Ovary (tissue), 9 donors: Measurements from ENCODE around the gene NELFB. TPM values are rescaled to one million over a fixed set of nuclear protein-coding genes. Genes with fewer than 3 reads are reported as not detected.

Source experiments
- DNase-seq, 5 donors: peaks; one replicate each; pipeline ENCODE4 v3.0.0-alpha.2; 2019 to 2020
- H3K27ac ChIP-seq, 2 donors: fragments of 200-600 bp; one replicate each; pipeline versions ENCODE4 v1.5.1 to v1.8.0; 2019 to 2022
- H3K27me3 ChIP-seq: fragments of 200-600 bp; one replicate; pipeline ENCODE4 v1.8.0; 2022
- H3K36me3 ChIP-seq: fragments of 200-600 bp; sonication (generic); one replicate; pipeline ENCODE4 v1.5.1; 2019
- H3K4me1 ChIP-seq: one replicate; pipeline ENCODE4 v1.8.1; 2013; ENCODE audit warnings: mild to moderate bottlenecking, moderate library complexity; ENCODE audit not compliant: insufficient read depth
- H3K4me3 ChIP-seq: fragments of 200-600 bp; sonication (generic); one replicate; pipeline ENCODE4 v1.5.1; 2017
- H3K9me3 ChIP-seq, 2 donors: fragments of 200-600 bp in 1 of 2; sonication (generic) in 1 of 2; one replicate each; pipeline versions ENCODE4 v1.5.1 to v1.8.1; 2013 to 2019; ENCODE audit warnings: mild to moderate bottlenecking in 1 of 2, moderate library complexity in 1 of 2
- EP300 ChIP-seq: sonication (generic); formaldehyde crosslinking; IDR thresholded peaks from one replicate; pipeline ENCODE4 v1.6.1; 2017; ENCODE audit warnings: antibody characterized with exemption
- POLR2A ChIP-seq: fragments of 450-650 bp; IDR thresholded peaks from one replicate; pipeline ENCODE4 v1.6.1; 2017; ENCODE audit warnings: antibody characterized with exemption, mild to moderate bottlenecking, moderate library complexity
- WGBS, 3 donors: extraction: QIAGEN DNeasy Blood & Tissue Kit in 1 of 3; methylation state at CpG; one replicate each; pipeline versions ENCODE4 v1.1.5 to v1.1.7; 2013 to 2017; 5-methylcytosine and 5-hydroxymethylcytosine counted together
- intact Hi-C, 4 donors: fragments of 100-400 bp; cut with DNase I; formaldehyde crosslinking; loops; one replicate each; pipeline versions ENCODE4 v1.11.0 to v1.15.1; 2022 to 2023
- polyA plus RNA-seq, 2 donors: library from polyadenylated mRNA; stranded (reverse); fragments of 200-250 nt in 1 of 2; fragments of 350-450 nt in 1 of 2; fragmentation: Illumina TruSeq in 1 of 2; extraction: RNeasy Lipid Tissue Mini Kit (QIAGEN cat#74804) in 1 of 2; gene quantifications; one replicate each; pipeline ENCODE4 v1.2.3, GENCODE V29; 2013 to 2014
- total RNA-seq, 7 donors: library from RNA; depleted of rRNA in 2 of 7; stranded (reverse); fragments of >200 nt in 2 of 7; fragmentation: NEBNext Ultra II Directional in 3 of 7; extraction: Animal tissue kit (Norgen Biotek cat#: 25700) in 3 of 7; gene quantifications; one replicate each; pipeline versions ENCODE4 v1.1.0 to v1.2.4, GENCODE V29; 2016 to 2023
- TF ChIP-seq, protein P1 (sequence below), 3 donors: fragments of 450-650 bp in 2 of 3; fragments of 200-600 bp in 1 of 3; IDR thresholded peaks; one replicate each; pipeline versions ENCODE4 v1.5.1 to v1.8.0; 2016 to 2022; ENCODE audit warnings: antibody characterized with exemption in 3 of 3, mild to moderate bottlenecking in 1 of 3
- donor health status: DM: no; HTN: no; CAD: no; lungs with moderate emphysema.
- donor health status: DM: no; HTN: no; CAD: no.
- donor health status: Bipolar disorder and iron deficiency.
- donor health status: DM: yes; HTN: yes; CAD: no.
- donor health status: DM: no; HTN: no; CAD: no.
- donor health status: DM: yes; HTN: yes; CAD: no.

Gene NELFB
- total and polyA plus RNA-seq, 9 donors, result 10.9 to 56.6 (median 44.5) TPM

DNA sequence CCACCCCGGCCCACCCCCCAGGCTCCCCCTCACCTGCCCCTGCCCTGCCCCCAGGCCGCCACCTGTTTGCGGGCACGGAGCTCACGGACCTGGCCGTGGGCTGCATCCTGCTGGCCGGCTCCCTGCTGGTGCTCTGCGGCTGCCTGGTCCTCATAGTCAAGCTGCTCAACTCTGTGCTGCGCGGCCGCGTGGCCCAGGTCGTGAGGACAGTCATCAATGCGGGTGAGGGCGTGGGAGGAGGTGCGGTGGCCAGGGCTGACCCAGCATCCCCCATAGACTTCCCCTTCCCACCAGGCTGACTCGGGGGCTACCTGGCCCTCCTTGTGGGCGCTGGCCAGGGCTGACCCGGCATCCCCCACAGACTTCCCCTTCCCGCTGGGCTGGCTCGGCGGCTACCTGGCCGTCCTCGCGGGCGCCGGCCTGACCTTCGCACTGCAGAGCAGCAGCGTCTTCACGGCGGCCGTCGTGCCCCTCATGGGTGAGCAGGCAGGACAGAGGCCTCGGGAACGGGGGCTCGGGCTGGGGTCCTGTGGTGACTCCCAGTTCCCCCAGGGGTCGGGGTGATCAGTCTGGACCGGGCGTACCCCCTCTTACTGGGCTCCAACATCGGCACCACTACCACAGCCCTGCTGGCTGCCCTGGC, 21.0 kb upstream of the NELFB start:
- Histone ChIP-seq H3K27ac (no peak overlapping the region), H3K4me1 (peaks cover 11% of the 10 kb centered on the region), H3K36me3 (no peaks in the 10 kb centered on the region), H3K4me3 (no peak overlapping the region), H3K9me3 (no peaks in the 10 kb centered on the region), H3K27me3 (peaks cover 5% of the 10 kb centered on the region)
- WGBS, 3 donors, result 21 to 31% (median 30%) methylated on average over 21 to 40 of the region's 40 CpGs
- intact Hi-C loops, result loop anchor here in 1 of 4 donors (10.0 kb wide), 1 partner anchor 119 kb away; the partner anchor contains the start of gene DPP7
- TF ChIP-seq, protein P1, sequence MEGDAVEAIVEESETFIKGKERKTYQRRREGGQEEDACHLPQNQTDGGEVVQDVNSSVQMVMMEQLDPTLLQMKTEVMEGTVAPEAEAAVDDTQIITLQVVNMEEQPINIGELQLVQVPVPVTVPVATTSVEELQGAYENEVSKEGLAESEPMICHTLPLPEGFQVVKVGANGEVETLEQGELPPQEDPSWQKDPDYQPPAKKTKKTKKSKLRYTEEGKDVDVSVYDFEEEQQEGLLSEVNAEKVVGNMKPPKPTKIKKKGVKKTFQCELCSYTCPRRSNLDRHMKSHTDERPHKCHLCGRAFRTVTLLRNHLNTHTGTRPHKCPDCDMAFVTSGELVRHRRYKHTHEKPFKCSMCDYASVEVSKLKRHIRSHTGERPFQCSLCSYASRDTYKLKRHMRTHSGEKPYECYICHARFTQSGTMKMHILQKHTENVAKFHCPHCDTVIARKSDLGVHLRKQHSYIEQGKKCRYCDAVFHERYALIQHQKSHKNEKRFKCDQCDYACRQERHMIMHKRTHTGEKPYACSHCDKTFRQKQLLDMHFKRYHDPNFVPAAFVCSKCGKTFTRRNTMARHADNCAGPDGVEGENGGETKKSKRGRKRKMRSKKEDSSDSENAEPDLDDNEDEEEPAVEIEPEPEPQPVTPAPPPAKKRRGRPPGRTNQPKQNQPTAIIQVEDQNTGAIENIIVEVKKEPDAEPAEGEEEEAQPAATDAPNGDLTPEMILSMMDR (IDR thresholded peaks at IDR 0.05), result no peak
- TF ChIP-seq POLR2A (no peak), EP300 (no peak)
- DNase-seq, result no peak

DNA sequence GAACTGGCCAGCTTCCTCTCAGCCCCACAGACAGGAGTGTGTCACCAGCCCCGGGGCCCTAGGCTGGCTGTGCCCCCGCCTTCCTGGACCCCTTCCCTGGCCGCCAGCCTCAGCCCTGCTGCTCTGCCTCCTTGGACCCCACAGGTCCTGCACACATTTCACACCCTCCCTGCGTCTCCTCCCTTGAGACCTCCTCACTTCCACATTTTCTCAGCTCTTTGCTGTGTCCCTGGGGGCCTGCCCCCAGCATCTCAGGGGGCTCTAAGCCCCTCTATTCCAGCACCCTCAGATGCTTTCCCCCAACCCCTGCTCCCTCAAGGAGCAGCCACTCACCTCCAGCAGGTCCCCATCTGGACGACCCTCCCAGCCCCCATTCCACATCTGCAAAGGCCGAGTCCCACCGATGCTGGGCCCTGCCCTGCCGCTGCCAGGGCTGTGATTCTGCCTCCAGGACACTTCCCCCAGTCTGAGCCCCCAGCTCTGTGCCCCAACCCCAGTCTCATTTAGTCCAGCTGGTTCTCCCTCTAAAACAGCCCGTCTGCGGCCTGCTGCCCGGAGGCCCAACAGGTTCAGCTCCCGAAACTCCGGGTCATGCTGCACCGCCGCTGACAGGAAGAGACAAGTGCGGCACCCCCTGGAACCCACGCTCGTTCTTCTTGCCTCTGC, 20.2 kb upstream of the NELFB start:
- WGBS, 3 donors, result 53 to 66% (median 60%) methylated on average over 17 to 18 of the region's 18 CpGs
- no peaks in the 10 kb centered on the region for H3K36me3 ChIP-seq
- no peak for TF ChIP-seq POLR2A
- TF ChIP-seq, protein P1 (IDR thresholded peaks at IDR 0.05), result no peak
- no peak for TF ChIP-seq EP300
- intact Hi-C loops, result loop anchor here in 1 of 4 donors (10.0 kb wide), 1 partner anchor 120 kb away; the partner anchor contains the start of gene DPP7
- H3K9me3 ChIP-seq, result no peaks in the 10 kb centered on the region
- H3K27me3 ChIP-seq, result peaks cover 5% of the 10 kb centered on the region
- DNase-seq, result no peak
- H3K4me3 ChIP-seq, result no peak overlapping the region
- H3K27ac ChIP-seq, result no peak overlapping the region
- peaks cover 11% of the 10 kb centered on the region for H3K4me1 ChIP-seq

DNA sequence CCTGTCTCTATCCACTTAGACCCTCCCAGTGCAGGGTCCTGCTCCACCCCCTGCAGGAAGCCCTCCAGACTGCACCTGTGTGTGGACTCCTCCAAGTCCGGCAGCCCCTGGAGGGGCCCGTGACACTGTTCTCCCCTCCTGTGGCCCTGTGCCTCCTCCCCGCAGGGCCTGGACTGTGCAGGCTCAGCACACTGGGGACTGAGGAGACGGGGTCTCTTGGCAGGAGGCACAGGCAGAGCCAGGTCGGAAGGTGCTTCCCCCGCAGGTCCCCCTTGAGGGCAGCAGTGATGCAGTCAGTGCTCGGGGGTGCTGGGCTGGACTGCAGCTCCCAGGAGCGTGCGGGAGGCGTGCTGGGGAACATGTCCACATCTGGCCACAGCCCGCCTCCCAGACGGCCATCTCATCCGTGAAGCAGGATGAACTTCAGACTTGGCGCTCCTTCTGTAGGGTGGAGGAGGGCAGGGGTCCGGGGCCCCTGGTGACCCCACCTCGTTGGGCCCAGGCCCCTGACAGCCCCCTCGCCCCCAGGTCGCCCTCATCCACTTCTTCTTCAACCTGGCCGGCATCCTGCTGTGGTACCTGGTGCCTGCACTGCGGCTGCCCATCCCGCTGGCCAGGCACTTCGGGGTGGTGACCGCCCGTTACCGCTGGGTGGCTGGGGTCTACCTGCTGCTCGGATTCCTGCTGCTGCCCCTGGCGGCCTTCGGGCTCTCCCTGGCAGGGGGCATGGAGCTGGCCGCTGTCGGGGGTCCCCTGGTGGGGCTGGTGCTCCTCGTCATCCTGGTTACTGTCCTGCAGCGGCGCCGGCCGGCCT, 19.5 kb upstream of the NELFB start:
- intact Hi-C loops, result loop anchor here in 1 of 4 donors (10.0 kb wide), 1 partner anchor 121 kb away; the partner anchor contains the start of gene DPP7
- H3K4me1 ChIP-seq, result peaks cover 11% of the 10 kb centered on the region
- WGBS, 3 donors, result 40 to 55% (median 48%) methylated on average over 25 to 35 of the region's 35 CpGs
- TF ChIP-seq POLR2A, result no peak
- TF ChIP-seq, protein P1 (IDR thresholded peaks at IDR 0.05), result no peak
- TF ChIP-seq EP300, result no peak
- DNase-seq, result no peak
- H3K27ac ChIP-seq, result no peak overlapping the region
- H3K9me3 ChIP-seq, result no peaks in the 10 kb centered on the region
- peak overlapping the region; percentile 25 for H3K4me3 ChIP-seq
- peaks cover 3% of the 10 kb centered on the region for H3K27me3 ChIP-seq
- no peaks in the 10 kb centered on the region for H3K36me3 ChIP-seq

- H3K4me1 ChIP-seq, result peaks cover 11% of the 10 kb centered on the region
- no peaks in the 10 kb centered on the region for H3K9me3 ChIP-seq
- DNase-seq, result peak; percentile 88 to 92 (median 90)
- no peaks in the 10 kb centered on the region for H3K27me3 ChIP-seq
- intact Hi-C loops, result loop anchor here in 1 of 4 donors (10.0 kb wide), 1 partner anchor 122 kb away; the partner anchor contains the start of gene DPP7
- no peaks in the 10 kb centered on the region for H3K36me3 ChIP-seq
- H3K27ac ChIP-seq, result peak overlapping the region in 1 of 2 donors; percentile 32
- WGBS, 3 donors, result 7 to 8% (median 7%) methylated on average over 22 to 31 of the region's 31 CpGs
- H3K4me3 ChIP-seq, result peak overlapping the region; percentile 25
- TF ChIP-seq, protein P1 (IDR thresholded peaks at IDR 0.05), result peak; percentile 96 to 99 (median 99)
- no peak for TF ChIP-seq POLR2A
Observed at GRCh38 chr9:137236238-137236935, 18.7 kb upstream of the NELFB start.
